GM19395 (cell line): ENCODE measurements around the gene NEGR1.

Experiments used
- ATAC-seq: cut with Tn5 transposase; IDR thresholded peaks from one replicate; pipeline ENCODE4 v1.9.1; 2021; ENCODE audit warnings: mild to moderate bottlenecking, moderate library complexity; ENCODE audit not compliant: unreplicated experiment

The NEGR1 gene

DNA sequence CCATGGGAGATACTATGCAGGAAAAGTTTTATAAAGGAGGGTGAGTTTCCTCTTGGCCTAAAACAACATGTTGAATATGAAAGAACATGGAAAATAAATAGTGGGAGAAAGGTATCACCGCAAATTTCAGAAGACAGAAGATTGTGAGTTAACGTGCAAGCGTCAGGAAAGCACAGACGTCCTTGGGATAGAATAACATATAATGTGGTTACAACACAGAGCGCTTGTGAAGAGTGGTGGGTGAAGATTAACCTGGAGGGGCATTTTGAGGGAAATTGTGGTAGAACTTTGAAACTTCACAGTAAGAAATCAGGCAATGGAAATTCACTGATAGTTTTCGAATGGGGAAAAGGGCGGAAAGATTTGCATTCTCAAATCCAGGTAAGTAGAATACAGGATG lies 47.3 kb downstream of the NEGR1 start:
- ATAC-seq = no peak

DNA sequence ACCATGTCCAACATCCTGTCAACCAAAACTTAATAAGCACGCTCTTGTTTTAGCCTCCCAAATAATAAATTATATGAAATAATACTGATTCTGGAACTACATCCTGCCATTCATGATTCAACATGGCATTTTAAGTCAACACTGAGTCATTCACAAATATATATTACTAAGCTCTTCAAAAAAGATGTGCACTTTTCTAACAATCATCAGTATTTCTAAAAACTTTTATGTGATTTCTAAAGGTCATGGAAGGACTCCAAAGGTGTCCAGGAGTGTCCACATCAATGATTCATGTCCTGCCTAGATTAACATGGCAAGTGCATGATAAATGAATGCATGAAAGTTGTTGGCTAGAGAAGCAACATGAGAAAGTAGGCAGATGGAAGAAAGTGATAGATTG lies 51.6 kb downstream of the NEGR1 start:
- ATAC-seq = no peak

DNA sequence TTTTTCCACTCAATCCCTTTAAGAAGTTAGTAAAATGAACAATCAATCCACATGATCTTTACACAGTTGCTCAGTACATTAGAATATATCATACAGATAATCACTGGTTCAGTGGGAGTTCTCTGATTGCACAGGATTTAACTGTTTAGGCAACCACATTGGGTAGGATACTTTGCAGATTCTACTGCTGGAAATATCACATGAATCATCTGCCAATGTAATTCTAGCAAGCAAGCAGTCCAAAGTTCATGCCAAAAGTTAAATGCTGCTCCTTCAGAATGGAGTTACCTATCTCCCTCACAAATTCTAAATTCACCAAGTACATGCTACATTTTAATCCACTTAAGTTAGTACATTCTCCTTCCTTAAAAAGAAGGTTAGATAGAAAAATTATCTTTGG lies 52.4 kb downstream of the NEGR1 start:
- no peak for ATAC-seq

DNA sequence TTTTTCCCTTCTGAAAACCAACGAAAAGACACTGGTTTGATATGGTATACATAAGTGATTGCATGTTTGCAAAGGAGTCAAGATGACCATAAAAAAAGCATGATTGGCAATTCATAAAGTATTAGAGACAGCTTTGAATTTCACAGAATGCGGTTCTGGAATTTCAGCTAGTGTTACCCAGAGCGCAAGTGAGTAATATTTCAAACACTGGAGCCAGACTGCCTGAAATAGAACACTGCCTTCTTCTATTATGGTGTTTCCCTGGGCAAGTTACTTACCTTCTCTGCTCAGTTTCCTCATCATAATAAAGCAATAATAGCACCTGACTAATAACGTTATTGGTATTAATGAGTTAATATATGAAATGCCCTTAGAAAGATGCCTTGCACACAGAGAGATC lies 54.7 kb downstream of the NEGR1 start:
- no peak for ATAC-seq

GRCh38 chr1:72224506-72224905 lies 57.8 kb downstream of the NEGR1 start:
- no peak for ATAC-seq

GRCh38 chr1:72221811-72222210 lies 60.5 kb downstream of the NEGR1 start:
- no peak for ATAC-seq

DNA sequence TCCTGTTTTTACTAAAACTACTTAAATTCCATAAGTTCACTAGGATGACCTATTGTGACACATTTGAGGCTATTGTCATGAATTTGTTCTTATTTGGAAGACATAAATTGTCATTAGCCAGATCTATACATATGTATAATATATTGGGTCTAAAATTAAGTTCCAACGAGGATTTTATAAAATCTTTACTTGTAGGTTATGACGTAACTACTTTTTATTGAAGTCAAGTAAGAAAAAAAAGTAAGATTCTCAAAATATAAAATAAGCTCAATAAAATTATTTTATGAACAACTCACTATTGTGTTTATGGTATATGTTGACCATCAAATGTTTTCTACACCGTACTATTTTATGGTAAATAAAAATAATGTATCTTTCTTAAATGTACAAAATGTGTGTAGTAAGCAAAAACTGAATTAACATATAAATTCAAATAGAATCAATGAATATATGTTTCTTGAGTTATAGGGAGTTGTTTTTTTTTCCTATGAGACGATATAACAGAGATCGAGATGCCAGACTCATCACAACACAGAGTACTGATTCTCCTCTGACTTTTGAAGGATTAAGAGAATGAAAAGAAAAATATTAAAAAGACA lies 64.1 kb downstream of the NEGR1 start:
- no peak for ATAC-seq

GRCh38 chr1:72207059-72207458 lies 75.3 kb downstream of the NEGR1 start:
- ATAC-seq = no peak

DNA sequence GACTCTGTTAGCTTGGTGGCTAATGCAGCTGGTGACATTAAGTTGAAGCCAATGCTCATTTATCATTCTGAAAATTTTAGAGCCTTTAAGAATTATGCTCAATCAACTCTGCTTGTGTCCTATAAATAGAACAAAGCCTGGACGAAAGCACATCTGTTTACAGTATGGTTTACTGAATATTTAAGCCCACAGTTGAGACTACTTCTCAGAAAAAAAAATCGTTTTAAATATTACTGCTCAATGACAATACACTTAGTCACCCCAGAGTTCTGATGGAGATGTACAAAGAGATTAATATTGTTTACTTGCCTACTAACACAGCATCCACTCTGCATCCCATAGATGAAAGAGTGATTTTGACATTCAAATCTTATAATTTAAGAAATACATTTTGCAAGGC lies 79.6 kb downstream of the NEGR1 start:
- ATAC-seq = no peak

- ATAC-seq = no peak
Observed at GRCh38 chr1:72197786-72198185, 84.6 kb downstream of the NEGR1 start.

DNA sequence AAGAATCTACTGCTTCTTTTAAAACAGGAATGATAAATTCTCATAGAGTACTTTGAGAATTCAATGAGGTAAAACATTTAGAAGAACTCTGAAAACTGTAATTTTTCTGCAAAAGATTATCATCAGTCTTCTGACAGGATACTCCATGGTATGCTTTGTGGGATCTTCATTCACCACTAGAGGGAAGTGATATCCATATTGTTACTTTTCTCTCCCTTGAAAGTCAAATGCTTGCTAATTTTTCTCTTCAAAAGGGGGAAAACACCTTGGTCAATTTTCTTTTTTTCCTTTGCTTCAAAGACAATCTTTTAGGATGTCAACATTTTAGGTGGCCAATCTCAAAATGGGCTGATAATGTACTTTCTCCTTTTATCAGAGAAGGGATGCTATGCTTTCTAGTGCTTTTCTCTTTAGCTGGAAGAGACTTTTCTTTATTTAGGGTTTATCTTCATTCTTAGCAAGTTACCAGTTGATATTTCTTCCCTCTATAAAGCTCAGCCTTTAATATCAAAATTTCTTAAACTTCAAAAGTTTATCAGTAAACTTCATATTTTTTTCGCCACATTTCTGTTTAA lies 95.5 kb downstream of the NEGR1 start:
- no peak for ATAC-seq

DNA sequence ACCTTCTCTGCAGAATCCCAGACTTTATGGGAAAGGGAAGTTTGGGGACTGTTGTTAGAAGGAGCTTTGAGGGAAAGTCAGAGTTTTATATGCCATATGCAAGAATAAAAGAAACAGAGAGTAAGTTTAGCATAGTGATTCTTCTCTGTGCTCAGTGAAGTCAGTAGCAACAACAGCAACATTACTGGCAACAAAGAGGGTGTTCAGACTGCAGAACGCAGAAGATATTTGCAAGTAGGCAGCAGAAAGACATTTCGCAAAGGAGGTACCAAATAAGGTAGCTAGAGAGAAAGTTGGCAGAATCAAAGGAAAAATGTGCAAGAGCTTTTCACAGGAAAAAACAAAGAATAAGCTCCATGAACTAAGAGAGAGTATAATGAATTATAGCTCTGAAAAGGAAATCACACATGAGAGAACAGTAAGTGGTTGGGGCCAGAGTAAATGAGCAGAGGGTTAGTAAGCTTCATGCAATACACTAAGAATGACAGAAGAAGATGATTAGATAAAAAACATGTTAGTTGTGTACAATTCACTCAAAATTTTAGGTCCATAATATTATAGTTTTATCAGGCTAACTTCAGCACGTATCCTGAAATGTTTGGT lies 98.1 kb downstream of the NEGR1 start:
- no peak for ATAC-seq

- no peak for ATAC-seq
Observed at GRCh38 chr1:72182859-72183258, 99.5 kb downstream of the NEGR1 start.

GRCh38 chr1:72178266-72178665 lies 104.1 kb downstream of the NEGR1 start:
- ATAC-seq = no peak

DNA sequence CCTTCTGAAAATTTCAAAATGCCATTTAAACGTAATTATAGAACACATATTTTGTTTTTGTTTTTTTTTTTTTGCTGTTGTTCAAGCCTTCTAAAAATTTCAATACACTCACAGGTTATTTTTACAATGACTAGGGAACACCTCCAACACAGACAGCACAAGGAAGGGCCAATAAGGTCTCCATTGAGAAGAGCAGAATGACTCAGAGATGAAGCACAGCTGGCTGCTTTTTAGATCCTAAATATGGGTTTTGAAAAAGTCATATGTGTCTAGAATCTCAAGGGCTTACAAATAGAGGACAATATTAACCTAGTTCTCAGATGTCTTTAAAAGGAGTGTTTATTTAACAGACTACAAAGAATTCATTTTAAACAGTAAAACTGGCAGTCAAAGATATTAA lies 104.6 kb downstream of the NEGR1 start:
- no peak for ATAC-seq

DNA sequence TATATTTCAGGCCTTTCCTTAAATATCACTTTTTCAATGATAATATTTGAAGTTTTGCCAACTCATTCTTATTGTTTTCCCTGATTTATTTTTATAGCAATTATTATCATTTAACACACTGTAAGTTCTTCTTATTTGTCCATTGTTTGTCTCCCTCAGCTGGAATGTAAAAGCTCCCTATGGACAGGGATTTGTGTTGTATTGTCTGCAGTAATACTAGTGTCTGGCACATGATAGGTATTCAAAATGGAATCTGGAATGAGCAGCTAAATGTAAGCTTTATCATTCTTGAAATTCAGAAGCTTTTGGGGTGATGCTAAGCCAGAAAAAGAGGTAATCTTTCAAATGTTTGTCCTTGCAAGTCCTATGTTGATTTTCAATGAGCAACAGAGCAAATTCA lies 112.1 kb downstream of the NEGR1 start:
- ATAC-seq = no peak

DNA sequence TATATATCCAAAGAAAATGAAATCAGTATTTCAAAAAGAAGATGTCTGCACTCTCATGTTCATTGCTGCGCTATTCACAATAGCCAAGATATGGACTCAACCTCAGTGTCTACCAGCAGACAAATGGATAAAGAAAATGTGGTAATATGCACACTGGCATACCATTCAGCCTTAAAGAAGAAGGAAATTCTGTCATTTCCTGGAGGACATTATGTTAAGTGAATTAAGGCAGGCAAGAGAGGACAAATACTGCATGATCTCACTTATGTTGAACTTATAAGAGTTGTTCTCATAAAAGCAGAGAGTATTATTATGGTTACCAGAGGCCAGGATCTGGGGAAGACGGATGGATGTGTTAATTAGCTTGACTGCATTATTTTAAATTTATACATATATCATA lies 115.9 kb downstream of the NEGR1 start:
- ATAC-seq = no peak

- ATAC-seq = no peak
Observed at GRCh38 chr1:72150508-72150907, 131.8 kb downstream of the NEGR1 start.

GRCh38 chr1:72141875-72142274 lies 140.5 kb downstream of the NEGR1 start:
- ATAC-seq = no peak

- no peak for ATAC-seq
Observed at GRCh38 chr1:72140222-72140621, 142.1 kb downstream of the NEGR1 start.

GRCh38 chr1:72137656-72138055 lies 144.7 kb downstream of the NEGR1 start:
- ATAC-seq = no peak

DNA sequence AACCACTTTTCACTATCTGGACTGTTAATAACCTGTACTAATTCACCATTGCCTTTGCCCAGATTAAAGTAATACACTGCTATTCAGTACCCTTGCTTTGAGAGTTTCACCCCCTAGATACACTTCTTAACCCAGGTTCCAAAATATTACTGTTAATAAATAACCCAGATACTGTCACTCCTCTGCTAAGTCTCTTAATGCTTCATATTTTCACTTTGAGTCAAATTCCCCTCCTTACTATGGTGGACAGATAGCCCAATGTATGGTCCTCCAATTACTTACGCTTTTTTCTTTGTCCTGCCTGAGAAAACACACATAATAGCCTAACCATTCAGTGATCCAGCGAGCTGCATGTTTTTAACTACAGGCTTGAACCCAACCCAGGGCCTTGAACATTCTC lies 152.5 kb downstream of the NEGR1 start:
- no peak for ATAC-seq
